Measurements from ENCODE around the gene COL15A1.

The COL15A1 gene

DNA sequence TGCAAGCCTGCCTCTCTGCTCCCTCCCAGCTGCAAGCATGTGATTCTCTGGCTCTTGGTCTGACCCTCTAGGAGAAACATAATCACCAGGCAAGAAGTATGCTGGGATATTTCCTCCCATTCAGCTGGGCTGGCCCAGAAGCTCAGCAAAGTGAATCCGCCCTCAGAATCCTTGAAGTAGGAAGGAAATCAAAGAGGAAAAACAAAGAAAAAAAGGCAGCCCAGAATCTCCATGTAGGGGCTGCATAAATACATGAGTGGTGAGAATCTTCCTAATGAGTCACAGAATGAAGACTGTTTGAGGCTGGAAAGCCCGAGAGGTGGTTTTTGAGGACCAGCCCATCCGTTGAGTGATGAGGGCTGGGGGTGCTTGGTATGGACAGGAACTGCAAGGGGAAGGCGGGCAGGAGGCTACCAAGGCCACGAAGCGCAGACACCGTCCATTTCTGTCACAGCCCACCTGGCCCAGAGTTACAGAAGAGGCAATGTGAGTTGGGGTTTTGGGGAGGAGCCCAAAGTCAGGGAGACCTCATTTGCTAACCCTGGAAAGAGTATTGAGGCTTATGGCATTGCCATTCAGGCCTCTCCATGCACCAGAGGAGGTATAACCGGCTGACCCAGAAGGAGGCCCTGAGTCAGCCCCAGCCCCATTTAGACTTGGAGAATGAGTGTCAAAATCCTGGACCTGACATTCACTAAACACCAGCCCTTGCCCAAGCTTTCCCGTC lies 127.8 kb downstream of the COL15A1 start:
- no peak overlapping the region for H3K4me3 ChIP-seq (ENCODE audit: control insufficient read depth, low read depth, low read length)
- TF ChIP-seq, protein P1, sequence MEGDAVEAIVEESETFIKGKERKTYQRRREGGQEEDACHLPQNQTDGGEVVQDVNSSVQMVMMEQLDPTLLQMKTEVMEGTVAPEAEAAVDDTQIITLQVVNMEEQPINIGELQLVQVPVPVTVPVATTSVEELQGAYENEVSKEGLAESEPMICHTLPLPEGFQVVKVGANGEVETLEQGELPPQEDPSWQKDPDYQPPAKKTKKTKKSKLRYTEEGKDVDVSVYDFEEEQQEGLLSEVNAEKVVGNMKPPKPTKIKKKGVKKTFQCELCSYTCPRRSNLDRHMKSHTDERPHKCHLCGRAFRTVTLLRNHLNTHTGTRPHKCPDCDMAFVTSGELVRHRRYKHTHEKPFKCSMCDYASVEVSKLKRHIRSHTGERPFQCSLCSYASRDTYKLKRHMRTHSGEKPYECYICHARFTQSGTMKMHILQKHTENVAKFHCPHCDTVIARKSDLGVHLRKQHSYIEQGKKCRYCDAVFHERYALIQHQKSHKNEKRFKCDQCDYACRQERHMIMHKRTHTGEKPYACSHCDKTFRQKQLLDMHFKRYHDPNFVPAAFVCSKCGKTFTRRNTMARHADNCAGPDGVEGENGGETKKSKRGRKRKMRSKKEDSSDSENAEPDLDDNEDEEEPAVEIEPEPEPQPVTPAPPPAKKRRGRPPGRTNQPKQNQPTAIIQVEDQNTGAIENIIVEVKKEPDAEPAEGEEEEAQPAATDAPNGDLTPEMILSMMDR (IDR thresholded peaks at IDR 0.05; ENCODE audit: control insufficient read depth, insufficient read depth, low read depth, low read length, missing control alignments) = no peak
- DNase-seq (ENCODE audit: low read depth) = no peak

GRCh38 chr9:99072040-99072394 lies 128.3 kb downstream of the COL15A1 start:
- H3K4me3 ChIP-seq (ENCODE audit: control insufficient read depth, low read depth, low read length) = no peak overlapping the region
- DNase-seq (ENCODE audit: low read depth) = no peak
- TF ChIP-seq, protein P1 (IDR thresholded peaks at IDR 0.05; ENCODE audit: control insufficient read depth, insufficient read depth, low read depth, low read length, missing control alignments) = no peak

GRCh38 chr9:99073347-99073746 lies 129.6 kb downstream of the COL15A1 start:
- no peak overlapping the region for H3K4me3 ChIP-seq (ENCODE audit: control insufficient read depth, low read depth, low read length)
- DNase-seq (ENCODE audit: low read depth) = no peak
- TF ChIP-seq, protein P1 (IDR thresholded peaks at IDR 0.05; ENCODE audit: control insufficient read depth, insufficient read depth, low read depth, low read length, missing control alignments) = no peak

DNA sequence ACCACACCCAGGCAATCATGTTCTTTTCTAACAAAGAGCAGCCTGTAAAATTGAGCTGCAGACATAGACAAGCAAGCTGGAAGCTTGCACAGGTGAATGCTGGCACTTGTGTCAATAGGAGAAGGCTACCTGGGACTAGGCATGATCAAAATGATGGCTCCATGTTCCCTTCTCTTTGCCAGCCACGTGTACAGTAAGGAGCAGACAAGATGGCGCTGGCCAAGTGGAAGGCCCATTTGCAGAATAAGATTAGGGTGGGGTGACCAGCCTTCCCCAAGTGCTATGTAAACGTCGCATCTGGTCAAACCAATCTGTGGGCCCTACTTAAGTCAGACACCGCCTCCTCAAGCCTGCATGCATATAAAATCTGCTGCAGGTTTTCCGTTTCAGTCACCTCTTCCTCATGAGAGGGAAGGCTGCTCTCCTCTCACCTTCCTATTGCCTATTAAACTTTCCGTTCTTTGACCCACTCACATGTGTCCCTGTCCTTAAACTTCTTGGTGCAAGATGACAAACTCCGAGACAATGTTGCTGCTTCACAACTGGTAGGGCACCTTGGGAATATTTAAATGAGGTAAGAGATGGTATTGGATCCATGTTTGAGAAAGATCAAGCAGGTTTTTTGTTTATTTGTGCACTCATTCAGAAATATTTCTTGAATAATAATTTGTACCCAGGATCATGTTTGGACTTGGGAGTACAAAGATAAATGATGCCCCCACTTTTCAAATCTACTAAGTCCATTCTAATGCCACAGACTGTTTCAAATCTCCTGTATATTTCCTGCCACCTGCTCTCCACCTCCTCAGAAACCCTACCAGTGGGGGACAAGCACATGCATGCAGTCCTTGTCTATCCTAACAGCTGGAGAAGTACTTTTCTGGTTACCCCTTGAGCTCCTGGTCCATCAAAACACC lies 130.5 kb downstream of the COL15A1 start:
- no peak for DNase-seq (ENCODE audit: low read depth)
- TF ChIP-seq, protein P1 (IDR thresholded peaks at IDR 0.05; ENCODE audit: control insufficient read depth, insufficient read depth, low read depth, low read length, missing control alignments) = no peak

DNA sequence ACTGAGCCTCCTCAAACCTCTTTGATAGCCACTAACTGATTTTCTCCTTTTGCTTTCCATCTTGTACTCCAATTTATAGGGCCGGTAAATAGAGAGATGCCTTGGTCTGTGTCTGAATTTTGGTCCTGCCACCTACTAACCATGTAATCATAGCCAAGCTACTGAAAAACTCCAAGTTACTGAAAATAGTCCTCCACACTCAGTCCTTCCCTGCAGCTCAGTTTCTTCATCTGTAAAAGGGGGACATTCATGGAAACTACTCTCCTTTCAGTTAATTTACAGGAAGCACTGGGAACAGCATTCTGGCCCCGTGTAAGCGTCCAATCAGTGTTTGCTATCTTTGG lies 131.2 kb downstream of the COL15A1 start:
- no peak overlapping the region for H3K4me3 ChIP-seq (ENCODE audit: control insufficient read depth, low read depth, low read length)
- TF ChIP-seq, protein P1 (IDR thresholded peaks at IDR 0.05; ENCODE audit: control insufficient read depth, insufficient read depth, low read depth, low read length, missing control alignments) = no peak
- no peak for DNase-seq (ENCODE audit: low read depth)

More for the DNA sequence above, 130.5 kb downstream of the COL15A1 start:
- H3K4me3 ChIP-seq (ENCODE audit: control insufficient read depth, low read depth, low read length) = no peak overlapping the region

DNA sequence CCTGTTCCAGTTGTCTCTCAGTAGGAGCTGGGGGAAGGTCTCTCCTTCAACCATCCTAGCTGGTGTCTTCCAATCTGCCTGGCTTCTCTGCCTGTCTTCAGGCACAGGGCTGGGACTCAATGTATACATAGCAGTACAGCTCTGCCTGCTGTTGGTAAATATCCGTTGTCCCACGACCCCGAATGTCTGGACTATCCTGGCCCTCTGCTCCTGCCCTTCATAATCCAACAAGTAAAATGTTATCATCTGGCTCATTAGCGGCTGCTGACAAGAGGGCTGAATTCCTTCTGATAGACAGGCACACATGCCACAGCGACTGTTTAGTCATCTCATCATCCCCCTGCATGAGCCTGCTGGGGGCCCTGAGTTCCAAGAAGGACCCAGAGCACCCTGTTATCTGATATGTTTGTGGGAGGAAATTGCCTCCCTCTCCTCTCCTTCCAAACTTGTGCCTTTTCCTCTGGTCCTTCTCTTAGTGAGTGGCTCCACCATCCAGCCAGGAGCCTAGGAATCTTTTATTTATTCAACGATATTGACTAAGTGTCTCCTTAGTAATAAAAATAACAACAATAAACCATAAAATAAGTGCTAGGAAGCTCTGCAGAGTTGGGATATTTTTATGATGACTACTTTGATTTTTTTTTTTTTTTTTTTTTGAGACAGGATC lies 131.7 kb downstream of the COL15A1 start:
- no peak for DNase-seq (ENCODE audit: low read depth)
- no peak overlapping the region for H3K4me3 ChIP-seq (ENCODE audit: control insufficient read depth, low read depth, low read length)
- TF ChIP-seq, protein P1 (IDR thresholded peaks at IDR 0.05; ENCODE audit: control insufficient read depth, insufficient read depth, low read depth, low read length, missing control alignments) = no peak

All from AG09309 (cell line).